CD4-positive, alpha-beta T cell treated with Interleukin-17A for 1 hour (primary cell): ENCODE data around the gene KAT2B.

Experiments
- DNase-seq: peaks from one replicate; pipeline ENCODE4 v3.0.0-alpha.2; 2020

Gene KAT2B

GRCh38 chr3:20154078-20154477 is 113.8 kb downstream of the KAT2B start:
- DNase-seq = no peak

- DNase-seq = no peak
Observed at GRCh38 chr3:20154928-20155327, 114.7 kb downstream of the KAT2B start.

- peak; percentile 6 for DNase-seq
Observed at GRCh38 chr3:20160230-20160629, 120.0 kb downstream of the KAT2B start.

GRCh38 chr3:20161714-20162113 is 121.5 kb downstream of the KAT2B start:
- no peak for DNase-seq

- DNase-seq = no peak
Observed at GRCh38 chr3:20173844-20174410, 133.7 kb downstream of the KAT2B start.

GRCh38 chr3:20181276-20181675 is 141.0 kb downstream of the KAT2B start:
- DNase-seq = no peak

- no peak for DNase-seq
Observed at GRCh38 chr3:20182206-20182605, 142.0 kb downstream of the KAT2B start.

GRCh38 chr3:20185331-20185678 is 145.1 kb downstream of the KAT2B start:
- peak; percentile 51 for DNase-seq

GRCh38 chr3:20185679-20186599 is 145.7 kb downstream of the KAT2B start, which contains the start of gene SGO1:
Gene SGO1, minus strand, starts transcription at chr3:20186206. Its CDS starts 2,179 bp downstream, at chr3:20184027.
- peak; percentile 99 for DNase-seq

GRCh38 chr3:20186600-20187004 is 146.4 kb downstream of the KAT2B start:
- DNase-seq = no peak

GRCh38 chr3:20190991-20191390 is 150.7 kb downstream of the KAT2B start:
- DNase-seq = no peak

GRCh38 chr3:20194793-20195460 is 154.7 kb downstream of the KAT2B start:
- no peak for DNase-seq

GRCh38 chr3:20197775-20198174 is 157.5 kb downstream of the KAT2B start:
- no peak for DNase-seq

GRCh38 chr3:20201143-20201542 is 160.9 kb downstream of the KAT2B start:
- no peak for DNase-seq
